ENCODE measurements around the gene RGS3.

RGS3 gene

GRCh38 chr9:113590991-113591898 is 127.7 kb downstream of the RGS3 start:
- DNase-seq, result no peak

GRCh38 chr9:113591899-113592625 is 128.5 kb downstream of the RGS3 start:
- DNase-seq, result no peak

- no peak for DNase-seq
Observed at GRCh38 chr9:113592876-113593575, 129.5 kb downstream of the RGS3 start.

GRCh38 chr9:113593682-113594281 is 130.3 kb downstream of the RGS3 start:
- DNase-seq, result no peak

GRCh38 chr9:113594484-113595299 is 131.2 kb downstream of the RGS3 start:
- no peak for DNase-seq

- DNase-seq, result no peak
Observed at GRCh38 chr9:113596616-113597320, 133.2 kb downstream of the RGS3 start.

- DNase-seq, result no peak
Observed at GRCh38 chr9:113597390-113598241, 134.1 kb downstream of the RGS3 start.

- DNase-seq, result no peak
Observed at GRCh38 chr9:113598451-113598850, 134.9 kb downstream of the RGS3 start.

- DNase-seq, result no peak
Observed at GRCh38 chr9:113598883-113599282, 135.4 kb downstream of the RGS3 start.

GRCh38 chr9:113599646-113600022 is 136.1 kb downstream of the RGS3 start:
- no peak for DNase-seq

- DNase-seq, result no peak
Observed at GRCh38 chr9:113600023-113600823, 136.7 kb downstream of the RGS3 start.

GRCh38 chr9:113600871-113601614 is 137.5 kb downstream of the RGS3 start:
- DNase-seq, result no peak

- DNase-seq, result no peak
Observed at GRCh38 chr9:113601656-113602055, 138.1 kb downstream of the RGS3 start.

GRCh38 chr9:113602126-113603047 is 138.9 kb downstream of the RGS3 start:
- DNase-seq, result no peak

- DNase-seq, result no peak
Observed at GRCh38 chr9:113603048-113603375, 139.5 kb downstream of the RGS3 start.

- DNase-seq, result no peak
Observed at GRCh38 chr9:113603773-113604172, 140.2 kb downstream of the RGS3 start.

- no peak for DNase-seq
Observed at GRCh38 chr9:113604393-113604792, 140.9 kb downstream of the RGS3 start.

GRCh38 chr9:113606510-113606909 is 143.0 kb downstream of the RGS3 start:
- DNase-seq, result no peak
